Measurements from ENCODE around the gene PTK6. TPM values are rescaled to one million over a fixed set of nuclear protein-coding genes. Genes with fewer than 3 reads are reported as not detected.
"Not testable (repeated sequence)": the region's sequence is repeated elsewhere in the genome, so short reads cannot be mapped to it uniquely, and the experiment has no call there.

Gene PTK6
- total RNA-seq, 2 donors from 2014 or later = 85.7 to 117 TPM

- no peak for DNase-seq
- ATAC-seq = no peak
- intact Hi-C loops (cut with DNase I, micrococcal nuclease) = no loop called here
These were observed 43.1 kb downstream of the PTK6 start for GRCh38 chr20:63494084-63494419.

GRCh38 chr20:63493563-63494020 is 43.6 kb downstream of the PTK6 start:
- no peak for DNase-seq
- ATAC-seq = no peak
- intact Hi-C loops (cut with DNase I, micrococcal nuclease) = no loop called here

GRCh38 chr20:63492982-63493381 is 44.2 kb downstream of the PTK6 start:
- ATAC-seq (no peak), DNase-seq (no peak)
- intact Hi-C loops (cut with DNase I, micrococcal nuclease) = no loop called here

- no peak for ATAC-seq
- intact Hi-C loops (cut with DNase I, micrococcal nuclease) = no loop called here
- DNase-seq = no peak
These were observed 44.7 kb downstream of the PTK6 start for GRCh38 chr20:63492518-63492917.

- DNase-seq (no peak), ATAC-seq (no peak)
- intact Hi-C loops (cut with DNase I, micrococcal nuclease) = no loop called here
These were observed 45.4 kb downstream of the PTK6 start for GRCh38 chr20:63491635-63492230.

GRCh38 chr20:63491078-63491477 is 46.1 kb downstream of the PTK6 start:
- intact Hi-C loops (cut with DNase I, micrococcal nuclease) = no loop called here

GRCh38 chr20:63490416-63490815 is 46.8 kb downstream of the PTK6 start:
- intact Hi-C loops (cut with DNase I, micrococcal nuclease) = no loop called here
- DNase-seq = no peak
- no peak for ATAC-seq

More at GRCh38 chr20:63491078-63491477, 46.1 kb downstream of the PTK6 start:
- no peak for DNase-seq
- ATAC-seq = no peak

- intact Hi-C loops (cut with DNase I, micrococcal nuclease) = no loop called here
- ATAC-seq = no peak
- no peak for DNase-seq
These were observed 48.6 kb downstream of the PTK6 start for GRCh38 chr20:63488315-63489251.

GRCh38 chr20:63487781-63488241 is 49.4 kb downstream of the PTK6 start:
- intact Hi-C loops (cut with DNase I, micrococcal nuclease) = no loop called here
- ATAC-seq (no peak), DNase-seq (no peak)

GRCh38 chr20:63487116-63487764 is 49.9 kb downstream of the PTK6 start:
- ATAC-seq = no peak

GRCh38 chr20:63486300-63486855 is 50.8 kb downstream of the PTK6 start:
- ATAC-seq (no peak), DNase-seq (no peak)
- intact Hi-C loops (cut with DNase I, micrococcal nuclease) = no loop called here

More at GRCh38 chr20:63487116-63487764, 49.9 kb downstream of the PTK6 start:
- DNase-seq = no peak
- intact Hi-C loops (cut with DNase I, micrococcal nuclease) = no loop called here

- ATAC-seq = no peak
- intact Hi-C loops (cut with DNase I, micrococcal nuclease) = no loop called here
- DNase-seq = no peak
These were observed 52.3 kb downstream of the PTK6 start for GRCh38 chr20:63484651-63485403.

- DNase-seq = no peak
- intact Hi-C loops (cut with DNase I, micrococcal nuclease) = no loop called here
- no peak for ATAC-seq
These were observed 52.9 kb downstream of the PTK6 start for GRCh38 chr20:63484236-63484635.

- ATAC-seq (no peak), DNase-seq (no peak)
- intact Hi-C loops (cut with DNase I, micrococcal nuclease) = no loop called here
These were observed 53.3 kb downstream of the PTK6 start for GRCh38 chr20:63483834-63484233.

GRCh38 chr20:63482021-63482587 is 55.1 kb downstream of the PTK6 start:
- ATAC-seq = no peak
- intact Hi-C loops (cut with DNase I, micrococcal nuclease) = no loop called here
- DNase-seq = no peak

- DNase-seq = no peak
- no peak for ATAC-seq
- intact Hi-C loops (cut with DNase I, micrococcal nuclease) = no loop called here
These were observed 55.7 kb downstream of the PTK6 start for GRCh38 chr20:63481503-63481902.

GRCh38 chr20:63479695-63480419 is 57.3 kb downstream of the PTK6 start:
- ATAC-seq; intact Hi-C loops (cut with DNase I, micrococcal nuclease); DNase-seq: not testable (repeated sequence)

All from left colon (tissue), 2 donors.